HFFc6 (cell line): ENCODE measurements around the gene TMEM129. TPM values are rescaled to one million over a fixed set of nuclear protein-coding genes. Genes with fewer than 3 reads are reported as not detected.

Experiments
- DNase-seq: peaks from one replicate; pipeline ENCODE4 v3.0.0-alpha.2; 2018
- H3K27ac Mint-ChIP-seq: 2 replicates; pipeline ENCODE4 v1.8.0; 2020; ENCODE audit warnings: mild to moderate bottlenecking, mixed read lengths
- H3K27me3 Mint-ChIP-seq: 2 replicates; pipeline ENCODE4 v1.8.0; 2021; ENCODE audit warnings: mild to moderate bottlenecking, moderate library complexity, mixed read lengths; ENCODE audit not compliant: insufficient read depth
- H3K36me3 Mint-ChIP-seq: 2 replicates; pipeline ENCODE4 v1.8.0; 2021; ENCODE audit warnings: low read depth, mixed read lengths
- H3K4me1 Mint-ChIP-seq: 2 replicates; pipeline ENCODE4 v1.8.0; 2020; ENCODE audit warnings: low read depth, mixed read lengths
- H3K4me3 Mint-ChIP-seq: 2 replicates; pipeline ENCODE4 v1.8.0; 2020; ENCODE audit warnings: mild to moderate bottlenecking, moderate library complexity, mixed read lengths
- H3K9me3 Mint-ChIP-seq: 2 replicates; pipeline ENCODE4 v1.8.0; 2020; ENCODE audit warnings: mild to moderate bottlenecking, mixed read lengths
- total RNA-seq, 6 experiments: library from RNA; stranded (reverse); fragmentation: NEBNext Ultra II Directional; extraction: Animal tissue kit (Norgen Biotek cat#: 25700); gene quantifications; 2 replicates in 1 of 6; 3 replicates in 5 of 6; pipeline ENCODE4 v1.2.3, GENCODE V29; 2021
- TF ChIP-seq, protein P1 (sequence below): fragments of 200-600 bp; sonication (generic); IDR thresholded peaks from 2 replicates; pipeline ENCODE4 v1.5.0; 2021; ENCODE audit warnings: antibody characterized with exemption, mild to moderate bottlenecking

Gene TMEM129
- total RNA-seq, 6 experiments from 2014 or later = 24.6 to 36.7 (median 27.7) TPM

DNA sequence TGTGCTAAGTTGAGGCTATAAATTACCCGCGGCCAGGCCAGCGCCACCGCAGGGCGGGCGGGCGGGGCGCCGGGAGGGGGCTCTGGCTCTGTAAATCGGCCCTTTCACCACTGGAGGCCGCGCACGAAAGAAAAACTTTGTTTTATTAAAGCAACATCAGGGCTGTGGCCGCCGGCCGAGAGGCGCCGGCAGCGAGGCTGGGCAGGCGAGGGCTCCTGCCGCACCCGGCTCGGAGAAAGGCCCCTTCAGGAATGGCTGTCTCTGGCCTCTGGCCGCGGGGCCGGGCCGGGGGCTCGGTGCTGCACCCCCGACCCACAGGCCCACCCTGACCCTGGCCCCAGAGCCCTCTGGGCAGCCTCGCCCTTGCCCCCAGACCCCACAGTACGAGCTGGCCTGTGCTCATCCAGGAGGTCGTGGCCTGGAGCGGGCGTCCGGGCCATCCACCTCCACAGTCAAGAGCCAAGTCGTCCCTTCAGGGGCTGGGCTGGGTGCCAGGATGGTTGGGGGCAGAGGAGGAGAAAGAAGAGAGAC, 42.5 kb upstream of the TMEM129 start:
- TF ChIP-seq, protein P1, sequence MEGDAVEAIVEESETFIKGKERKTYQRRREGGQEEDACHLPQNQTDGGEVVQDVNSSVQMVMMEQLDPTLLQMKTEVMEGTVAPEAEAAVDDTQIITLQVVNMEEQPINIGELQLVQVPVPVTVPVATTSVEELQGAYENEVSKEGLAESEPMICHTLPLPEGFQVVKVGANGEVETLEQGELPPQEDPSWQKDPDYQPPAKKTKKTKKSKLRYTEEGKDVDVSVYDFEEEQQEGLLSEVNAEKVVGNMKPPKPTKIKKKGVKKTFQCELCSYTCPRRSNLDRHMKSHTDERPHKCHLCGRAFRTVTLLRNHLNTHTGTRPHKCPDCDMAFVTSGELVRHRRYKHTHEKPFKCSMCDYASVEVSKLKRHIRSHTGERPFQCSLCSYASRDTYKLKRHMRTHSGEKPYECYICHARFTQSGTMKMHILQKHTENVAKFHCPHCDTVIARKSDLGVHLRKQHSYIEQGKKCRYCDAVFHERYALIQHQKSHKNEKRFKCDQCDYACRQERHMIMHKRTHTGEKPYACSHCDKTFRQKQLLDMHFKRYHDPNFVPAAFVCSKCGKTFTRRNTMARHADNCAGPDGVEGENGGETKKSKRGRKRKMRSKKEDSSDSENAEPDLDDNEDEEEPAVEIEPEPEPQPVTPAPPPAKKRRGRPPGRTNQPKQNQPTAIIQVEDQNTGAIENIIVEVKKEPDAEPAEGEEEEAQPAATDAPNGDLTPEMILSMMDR = peak; percentile 66
- Mint-ChIP-seq H3K4me3 (no peak overlapping the region), H3K4me1 (no peaks in the 10 kb centered on the region), H3K27me3 (peaks cover 3% of the 10 kb centered on the region; the same call in 1 of the 2 replicates), H3K9me3 (no peaks in the 10 kb centered on the region), H3K27ac (no peak overlapping the region), H3K36me3 (no peaks in the 10 kb centered on the region)
- peak; percentile 31 for DNase-seq

DNA sequence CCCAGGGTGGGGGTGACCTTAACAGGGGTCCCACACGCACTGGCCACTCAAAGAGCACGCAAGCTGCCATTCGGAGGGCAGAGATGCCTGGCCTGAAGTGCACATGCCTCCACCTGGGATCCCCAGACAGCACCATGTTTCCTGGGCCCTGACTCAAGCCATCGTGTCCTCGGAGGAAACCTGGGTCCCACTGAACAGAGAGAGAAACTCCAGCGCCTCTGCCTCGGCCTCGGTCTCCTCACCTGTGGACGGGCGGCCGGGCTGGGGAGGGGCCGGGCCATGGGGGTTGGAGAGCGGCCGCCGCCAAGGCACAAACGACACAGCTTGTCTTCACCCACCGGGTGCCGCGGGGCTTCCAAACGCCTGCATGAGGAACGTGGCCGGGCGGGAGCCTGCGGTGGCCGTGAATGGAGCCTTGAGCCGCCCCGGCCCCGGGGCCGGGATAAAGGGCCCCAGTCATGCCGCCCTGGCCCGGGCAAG, 42.0 kb upstream of the TMEM129 start:
- no peaks in the 10 kb centered on the region for H3K36me3 Mint-ChIP-seq
- H3K9me3 Mint-ChIP-seq = no peaks in the 10 kb centered on the region
- TF ChIP-seq, protein P1 = no peak
- no peaks in the 10 kb centered on the region for H3K4me1 Mint-ChIP-seq
- no peak overlapping the region for H3K4me3 Mint-ChIP-seq
- no peak overlapping the region for H3K27ac Mint-ChIP-seq
- DNase-seq = no peak
- peaks cover 3% of the 10 kb centered on the region; the same call in 1 of the 2 replicates for H3K27me3 Mint-ChIP-seq

DNA sequence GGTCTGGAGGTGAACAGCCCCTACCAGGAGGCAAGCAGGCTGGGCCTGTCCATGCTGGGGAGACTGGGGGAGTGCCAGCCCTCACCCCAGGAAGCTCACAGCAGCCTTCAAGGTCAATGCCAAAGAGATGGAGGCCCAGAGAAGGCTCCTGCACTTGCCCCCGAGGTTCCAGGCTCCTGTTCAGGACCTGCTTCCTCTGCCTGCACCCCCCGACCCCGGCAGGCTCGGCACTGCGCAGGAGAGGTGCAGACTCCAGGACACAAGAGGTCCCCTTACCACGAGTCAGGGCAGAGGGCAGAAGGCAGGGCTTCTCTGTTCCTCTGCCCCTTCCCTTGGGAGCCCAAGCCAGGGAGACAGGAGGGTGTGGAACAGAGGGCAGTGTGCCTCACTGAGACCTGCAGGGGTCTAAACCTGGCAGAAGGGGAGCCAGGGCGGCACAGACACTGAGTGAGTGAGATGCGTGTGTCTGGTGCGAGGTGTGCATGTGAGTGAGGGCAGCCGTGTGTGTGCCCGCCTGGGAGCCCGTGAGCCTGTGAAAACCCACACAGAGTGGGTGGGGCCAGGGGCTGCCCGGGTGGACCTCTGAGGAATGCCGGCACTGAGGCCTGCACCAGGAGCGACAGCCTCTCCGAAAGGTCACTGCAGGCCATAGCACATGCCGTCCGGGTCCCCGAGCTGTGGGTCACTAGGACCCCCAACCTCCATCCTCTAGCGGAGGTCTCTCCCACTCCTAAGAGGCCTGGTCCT, 41.3 kb upstream of the TMEM129 start:
- Mint-ChIP-seq H3K27me3 (peaks cover 3% of the 10 kb centered on the region; the same call in 1 of the 2 replicates), H3K4me3 (no peak overlapping the region), H3K4me1 (no peaks in the 10 kb centered on the region), H3K9me3 (no peaks in the 10 kb centered on the region), H3K36me3 (no peaks in the 10 kb centered on the region), H3K27ac (no peak overlapping the region)
- no peak for DNase-seq
- TF ChIP-seq, protein P1 = no peak

DNA sequence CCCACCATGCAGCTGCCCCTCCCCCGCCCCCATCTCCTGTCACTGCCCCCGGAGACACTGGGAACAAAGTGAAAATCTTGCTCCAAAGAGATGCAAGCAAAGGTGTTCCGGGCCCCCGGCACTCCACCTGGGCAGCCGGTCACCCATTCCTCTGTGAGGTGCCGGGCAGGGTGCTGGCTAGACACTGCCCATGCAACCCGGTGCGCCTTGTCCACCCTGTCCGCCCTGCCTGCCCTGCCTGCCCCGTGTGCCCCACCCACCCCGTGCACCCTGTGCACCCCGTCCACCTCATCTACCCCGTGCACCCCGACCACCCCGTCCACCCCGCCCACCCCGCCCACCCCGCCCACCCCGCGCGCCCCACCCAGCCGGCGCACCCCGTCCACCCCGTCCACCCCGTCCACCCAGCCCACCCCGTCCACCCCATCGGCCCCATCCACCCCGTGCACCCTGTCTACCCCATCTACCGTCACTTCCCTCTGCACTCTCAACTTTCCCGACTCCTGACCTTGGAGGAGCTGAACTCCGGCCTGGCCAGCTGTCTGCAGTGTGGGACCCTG, 40.1 kb upstream of the TMEM129 start:
- Mint-ChIP-seq H3K4me1 (no peaks in the 10 kb centered on the region), H3K27ac (no peak overlapping the region), H3K36me3 (no peaks in the 10 kb centered on the region), H3K27me3 (peaks cover 3% of the 10 kb centered on the region; the same call in 1 of the 2 replicates), H3K4me3 (no peak overlapping the region), H3K9me3 (no peaks in the 10 kb centered on the region)
- no peak for DNase-seq
- TF ChIP-seq, protein P1 = no peak

DNA sequence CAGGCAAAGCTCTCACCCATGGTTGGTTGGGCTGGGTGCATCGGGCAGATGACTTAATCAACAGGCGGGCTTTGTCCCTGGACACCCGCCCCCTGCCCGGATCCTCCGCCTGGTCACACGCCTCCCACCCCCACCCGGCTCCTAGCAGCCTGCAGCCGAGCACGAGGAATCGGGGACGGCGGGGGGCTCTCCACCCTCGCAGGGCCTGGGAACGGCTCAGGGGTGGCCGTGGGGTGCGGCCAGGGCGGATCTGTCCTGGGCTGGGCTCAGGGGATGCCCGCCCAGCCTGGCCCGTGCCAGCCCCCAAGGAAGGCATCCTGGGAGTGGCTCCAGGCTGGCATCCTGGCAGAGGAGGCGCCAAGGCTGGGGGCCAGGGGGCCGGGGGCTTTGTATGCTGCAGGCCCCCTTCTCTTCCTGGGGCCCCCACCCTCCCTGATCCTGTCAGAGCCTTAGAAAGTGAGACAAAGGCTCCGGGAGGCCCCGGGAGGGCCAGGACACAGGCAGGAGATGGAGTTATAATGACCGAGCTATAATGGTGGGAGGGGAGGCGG, 39.5 kb upstream of the TMEM129 start:
- no peaks in the 10 kb centered on the region for H3K36me3 Mint-ChIP-seq
- H3K4me1 Mint-ChIP-seq = no peaks in the 10 kb centered on the region

More for the DNA sequence above, 39.5 kb upstream of the TMEM129 start:
- no peaks in the 10 kb centered on the region for H3K9me3 Mint-ChIP-seq
- TF ChIP-seq, protein P1 = no peak
- no peak for DNase-seq
- no peak overlapping the region for H3K27ac Mint-ChIP-seq
- H3K27me3 Mint-ChIP-seq = peaks cover 3% of the 10 kb centered on the region; the same call in 1 of the 2 replicates
- no peak overlapping the region for H3K4me3 Mint-ChIP-seq
